GM10266 (cell line): Measurements from ENCODE around the gene MUSK.
"Not testable (repeated sequence)": the region's sequence is repeated elsewhere in the genome, so short reads cannot be mapped to it uniquely, and the experiment has no call there.

Source experiments
- DNase-seq: peaks from one replicate; pipeline ENCODE4 v3.0.0; 2012; ENCODE audit errors: extremely low spot score
- TF ChIP-seq, protein P1 (sequence below): IDR thresholded peaks from 2 replicates; pipeline ENCODE4 v1.5.1; 2012; ENCODE audit warnings: mild to moderate bottlenecking, low read depth; ENCODE audit not compliant: control insufficient read depth, insufficient read depth; ENCODE audit errors: missing control alignments

MUSK gene

DNA sequence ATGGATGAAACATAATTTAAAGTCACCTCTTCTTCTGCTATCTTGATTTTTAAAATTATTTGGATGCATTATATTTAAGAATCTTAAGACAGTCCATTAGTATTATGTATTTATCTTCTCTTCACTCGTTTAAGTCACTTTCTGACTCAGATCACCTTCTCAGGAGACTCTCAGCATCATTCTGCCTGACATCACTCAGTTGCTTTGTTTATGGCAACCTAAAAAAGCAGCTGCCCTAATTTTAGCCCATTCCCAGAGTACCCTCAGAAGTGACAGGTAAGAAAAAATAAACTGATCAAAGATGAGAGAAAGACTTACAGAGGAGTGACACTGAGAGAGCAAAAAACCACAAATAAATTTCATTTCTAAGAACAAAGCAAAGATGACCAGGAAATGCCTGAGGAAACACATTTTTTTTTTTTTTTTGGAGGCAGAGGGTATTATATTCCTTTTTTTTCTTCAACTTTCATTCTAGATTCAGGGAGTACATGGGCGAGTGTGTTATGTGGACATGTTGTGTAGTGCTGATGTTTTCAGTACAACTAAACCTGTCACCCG, 140.5 kb downstream of the MUSK start:
- peak; percentile 31 for DNase-seq
- TF ChIP-seq, protein P1, sequence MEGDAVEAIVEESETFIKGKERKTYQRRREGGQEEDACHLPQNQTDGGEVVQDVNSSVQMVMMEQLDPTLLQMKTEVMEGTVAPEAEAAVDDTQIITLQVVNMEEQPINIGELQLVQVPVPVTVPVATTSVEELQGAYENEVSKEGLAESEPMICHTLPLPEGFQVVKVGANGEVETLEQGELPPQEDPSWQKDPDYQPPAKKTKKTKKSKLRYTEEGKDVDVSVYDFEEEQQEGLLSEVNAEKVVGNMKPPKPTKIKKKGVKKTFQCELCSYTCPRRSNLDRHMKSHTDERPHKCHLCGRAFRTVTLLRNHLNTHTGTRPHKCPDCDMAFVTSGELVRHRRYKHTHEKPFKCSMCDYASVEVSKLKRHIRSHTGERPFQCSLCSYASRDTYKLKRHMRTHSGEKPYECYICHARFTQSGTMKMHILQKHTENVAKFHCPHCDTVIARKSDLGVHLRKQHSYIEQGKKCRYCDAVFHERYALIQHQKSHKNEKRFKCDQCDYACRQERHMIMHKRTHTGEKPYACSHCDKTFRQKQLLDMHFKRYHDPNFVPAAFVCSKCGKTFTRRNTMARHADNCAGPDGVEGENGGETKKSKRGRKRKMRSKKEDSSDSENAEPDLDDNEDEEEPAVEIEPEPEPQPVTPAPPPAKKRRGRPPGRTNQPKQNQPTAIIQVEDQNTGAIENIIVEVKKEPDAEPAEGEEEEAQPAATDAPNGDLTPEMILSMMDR = no peak

DNA sequence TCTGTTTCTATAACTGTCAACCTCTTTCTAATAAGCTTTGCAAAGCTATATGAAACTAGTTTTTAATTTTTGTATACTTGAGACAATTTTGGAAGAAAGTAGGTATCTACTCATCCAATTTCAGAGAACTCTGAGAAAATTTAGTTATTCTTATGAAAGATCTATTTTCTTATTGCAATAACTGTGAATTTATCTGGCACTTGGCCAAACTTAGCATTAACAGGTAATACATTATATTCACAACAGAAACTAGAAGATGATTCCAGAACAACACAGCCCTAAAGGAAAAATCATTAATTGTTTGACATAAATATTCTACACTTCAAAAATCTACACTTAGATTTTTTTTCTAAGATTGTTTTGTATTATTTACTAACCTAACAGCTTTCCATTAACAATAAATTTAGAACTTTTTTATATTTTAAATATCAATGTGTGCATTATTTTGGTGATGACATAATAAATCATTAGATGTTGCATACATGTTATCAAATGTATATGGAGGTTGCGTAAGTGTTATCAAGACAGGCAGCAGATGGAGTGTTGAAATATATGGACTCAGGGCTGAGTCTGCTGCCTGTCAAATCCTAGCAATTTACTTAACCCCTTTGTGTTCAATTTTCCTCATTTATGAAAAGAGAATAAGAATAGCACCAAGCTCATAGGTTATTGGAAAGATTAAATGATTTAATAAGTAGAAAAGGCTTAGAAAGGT, 141.8 kb downstream of the MUSK start:
- no peak for DNase-seq

DNA sequence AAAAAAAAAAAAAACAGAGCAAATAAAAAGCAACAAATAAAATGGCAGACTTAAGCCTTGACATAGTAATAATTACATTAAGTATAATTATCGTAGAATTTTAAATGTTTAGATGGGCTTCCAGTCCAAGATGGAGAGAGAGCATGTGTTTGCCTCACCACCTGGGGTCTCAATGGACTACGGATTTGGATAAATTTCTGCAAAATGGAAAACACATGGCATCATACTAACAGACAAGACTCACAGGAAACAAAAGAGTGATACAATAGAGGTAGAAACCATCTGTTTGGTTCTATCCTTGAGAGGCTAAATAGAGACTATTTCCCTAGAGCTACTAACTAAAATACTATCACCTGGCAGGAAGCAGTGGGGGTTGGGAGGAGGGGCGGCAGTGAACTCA, 144.3 kb downstream of the MUSK start:
- no peak for DNase-seq
- TF ChIP-seq, protein P1 = no peak

More for the DNA sequence above, 141.8 kb downstream of the MUSK start:
- TF ChIP-seq, protein P1 = no peak

DNA sequence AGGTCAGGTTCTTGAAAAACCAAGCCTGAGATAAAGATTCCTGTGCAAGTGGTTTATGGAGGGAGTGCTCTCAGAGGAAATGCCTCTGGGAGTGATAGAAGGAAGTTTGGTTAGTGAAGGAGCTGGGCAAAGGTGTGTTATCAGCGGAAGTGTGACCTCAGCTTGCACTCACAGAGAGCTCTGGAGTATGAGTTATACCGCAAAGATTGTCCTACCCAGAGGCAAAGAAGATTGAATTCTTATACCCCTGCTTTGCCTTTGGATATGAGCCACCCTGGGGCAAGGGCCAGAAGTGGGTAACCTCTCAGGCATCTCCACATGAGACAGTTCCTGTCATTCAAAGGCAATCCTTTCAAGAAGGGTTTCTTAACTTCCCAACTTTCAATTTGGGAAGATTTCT, 145.6 kb downstream of the MUSK start:
- TF ChIP-seq, protein P1 = no peak
- no peak for DNase-seq

DNA sequence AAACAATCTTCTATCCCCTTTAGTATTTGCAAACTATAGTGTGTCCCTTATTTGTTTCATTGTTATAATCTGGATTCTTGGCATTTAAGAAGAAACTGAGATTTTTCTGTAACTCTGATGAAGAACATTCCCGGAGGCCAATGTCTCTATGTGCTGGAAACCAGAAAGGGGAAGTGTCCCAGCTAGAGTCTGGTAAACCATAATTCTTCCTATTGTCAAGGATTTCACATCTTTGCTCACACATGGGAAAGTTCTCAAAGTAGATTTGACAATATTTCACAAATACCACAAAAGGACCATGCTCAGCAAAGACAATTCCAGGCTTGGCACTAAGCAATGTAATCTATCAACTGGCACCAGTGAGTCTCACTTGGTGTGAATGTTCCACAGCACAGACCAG, 146.8 kb downstream of the MUSK start:
- TF ChIP-seq, protein P1 = no peak
- DNase-seq = no peak

DNA sequence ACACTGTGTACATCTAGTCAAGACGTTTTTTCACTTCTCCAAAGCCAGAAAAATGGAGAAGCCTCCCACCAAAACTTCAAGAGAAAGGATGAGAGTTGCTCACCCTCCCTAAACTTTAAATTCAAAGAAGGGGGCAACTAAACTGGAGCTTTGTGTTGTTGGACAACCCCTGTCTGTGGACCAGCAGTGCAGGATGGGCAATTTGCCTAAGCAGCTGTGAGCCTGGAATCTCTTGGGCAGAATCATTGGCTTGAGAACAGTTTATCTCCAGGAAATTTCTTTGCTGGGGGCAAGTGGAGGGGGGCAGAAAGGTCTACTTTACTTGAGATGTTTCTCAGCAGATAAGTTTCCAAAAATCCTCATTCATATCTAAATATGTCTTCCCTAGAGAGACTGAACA, 151.8 kb downstream of the MUSK start:
- no peak for DNase-seq
- TF ChIP-seq, protein P1 = no peak

DNA sequence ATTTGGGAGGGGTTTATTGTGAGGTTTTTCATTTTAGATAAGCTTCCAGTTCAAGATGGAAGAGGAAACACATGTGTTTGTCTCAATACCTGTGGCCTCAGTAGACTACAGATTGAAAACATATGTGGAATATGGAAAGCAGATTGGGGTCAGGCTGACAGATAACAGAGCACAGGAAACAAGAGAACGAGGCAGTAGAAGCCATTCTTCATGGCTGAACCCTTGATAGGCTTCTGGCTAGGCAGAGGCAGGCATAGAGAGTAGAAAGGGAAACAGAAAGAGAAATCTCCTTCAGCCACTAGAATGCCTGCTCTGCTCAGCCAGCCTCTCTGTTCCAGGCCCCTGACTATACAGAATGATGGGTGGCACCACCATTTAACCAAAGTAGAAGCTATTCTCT, 152.5 kb downstream of the MUSK start:
- DNase-seq = peak; percentile 24
- TF ChIP-seq, protein P1 = no peak

DNA sequence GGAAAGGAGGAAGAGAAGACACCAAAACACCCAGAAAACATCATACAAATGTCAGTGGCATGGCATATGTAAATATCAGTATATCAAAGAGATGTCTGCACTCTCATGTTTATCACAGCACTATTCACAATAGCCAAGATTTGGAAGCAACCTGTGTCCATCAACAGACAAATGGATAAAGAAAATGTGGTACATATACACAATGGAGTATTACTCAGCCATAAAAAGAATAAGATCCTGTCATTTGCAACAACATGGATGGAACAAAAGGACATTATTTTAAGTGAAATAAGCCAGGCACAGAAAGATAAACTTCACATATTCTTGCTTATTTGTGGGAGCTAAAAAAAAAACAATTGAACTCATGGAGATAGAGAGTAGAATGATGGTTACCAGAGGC, 156.5 kb downstream of the MUSK start:
- not testable (repeated sequence) for DNase-seq
